ENCODE measurements around the gene OCEL1. TPM values are rescaled to one million over a fixed set of nuclear protein-coding genes. Genes with fewer than 3 reads are reported as not detected.

Gene OCEL1
- total and polyA plus RNA-seq, 2 of the 13 experiments (the other 11 are each of a cell fraction or from before 2014, with no cell fraction given): 10.6 to 17.2 TPM

DNA sequence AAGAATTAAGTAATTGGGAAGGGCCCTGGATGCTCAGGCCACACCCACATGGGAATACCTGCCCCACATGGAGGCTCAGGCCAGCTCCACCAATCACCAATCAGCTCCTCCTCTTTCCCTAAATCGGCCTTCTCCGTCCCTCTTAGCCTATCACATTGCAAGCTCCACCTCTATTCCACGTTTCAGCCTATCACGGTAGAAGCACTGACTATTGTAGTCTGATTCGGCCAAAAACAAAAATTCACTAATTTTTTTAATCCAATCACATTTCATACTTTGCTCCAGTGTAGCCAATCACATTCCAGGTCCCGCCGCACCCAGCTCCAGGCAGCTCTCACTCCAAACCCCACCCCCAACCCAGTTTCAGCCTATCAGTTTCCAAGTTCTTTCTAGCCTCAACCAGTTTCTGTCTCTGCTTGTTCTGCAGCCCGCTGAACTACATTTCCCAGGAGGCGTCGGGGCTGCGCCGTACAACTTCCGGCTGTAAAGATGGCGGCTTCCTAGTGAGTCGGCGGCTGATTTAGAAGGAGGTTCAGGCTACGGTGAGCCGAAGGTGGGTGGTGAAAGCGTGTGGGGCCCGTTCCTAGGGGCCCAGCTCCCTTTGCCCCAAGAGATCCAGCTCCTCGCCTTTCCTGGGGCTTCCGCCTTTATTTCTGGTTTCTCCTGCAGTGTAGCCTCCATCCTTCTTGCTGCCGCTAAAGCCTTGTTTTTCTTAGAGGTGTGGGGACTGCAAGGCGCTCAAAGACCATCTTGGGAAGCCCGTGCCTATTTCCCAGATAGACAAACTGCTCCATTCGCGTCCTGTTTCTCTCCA lies 41.2 kb downstream of the OCEL1 start, which contains the start of gene BABAM1 (continued):
- TF ChIP-seq, protein P1, sequence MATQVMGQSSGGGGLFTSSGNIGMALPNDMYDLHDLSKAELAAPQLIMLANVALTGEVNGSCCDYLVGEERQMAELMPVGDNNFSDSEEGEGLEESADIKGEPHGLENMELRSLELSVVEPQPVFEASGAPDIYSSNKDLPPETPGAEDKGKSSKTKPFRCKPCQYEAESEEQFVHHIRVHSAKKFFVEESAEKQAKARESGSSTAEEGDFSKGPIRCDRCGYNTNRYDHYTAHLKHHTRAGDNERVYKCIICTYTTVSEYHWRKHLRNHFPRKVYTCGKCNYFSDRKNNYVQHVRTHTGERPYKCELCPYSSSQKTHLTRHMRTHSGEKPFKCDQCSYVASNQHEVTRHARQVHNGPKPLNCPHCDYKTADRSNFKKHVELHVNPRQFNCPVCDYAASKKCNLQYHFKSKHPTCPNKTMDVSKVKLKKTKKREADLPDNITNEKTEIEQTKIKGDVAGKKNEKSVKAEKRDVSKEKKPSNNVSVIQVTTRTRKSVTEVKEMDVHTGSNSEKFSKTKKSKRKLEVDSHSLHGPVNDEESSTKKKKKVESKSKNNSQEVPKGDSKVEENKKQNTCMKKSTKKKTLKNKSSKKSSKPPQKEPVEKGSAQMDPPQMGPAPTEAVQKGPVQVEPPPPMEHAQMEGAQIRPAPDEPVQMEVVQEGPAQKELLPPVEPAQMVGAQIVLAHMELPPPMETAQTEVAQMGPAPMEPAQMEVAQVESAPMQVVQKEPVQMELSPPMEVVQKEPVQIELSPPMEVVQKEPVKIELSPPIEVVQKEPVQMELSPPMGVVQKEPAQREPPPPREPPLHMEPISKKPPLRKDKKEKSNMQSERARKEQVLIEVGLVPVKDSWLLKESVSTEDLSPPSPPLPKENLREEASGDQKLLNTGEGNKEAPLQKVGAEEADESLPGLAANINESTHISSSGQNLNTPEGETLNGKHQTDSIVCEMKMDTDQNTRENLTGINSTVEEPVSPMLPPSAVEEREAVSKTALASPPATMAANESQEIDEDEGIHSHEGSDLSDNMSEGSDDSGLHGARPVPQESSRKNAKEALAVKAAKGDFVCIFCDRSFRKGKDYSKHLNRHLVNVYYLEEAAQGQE (IDR thresholded peaks at IDR 0.05; ENCODE audit: borderline replicate concordance in 1 of 2, low read depth in 1 of 2, low read length in 2 of 2): peak in 1 of 2 experiments; percentile 48; a peak in 1 of 4 replicates
- TF ChIP-seq, protein P2, sequence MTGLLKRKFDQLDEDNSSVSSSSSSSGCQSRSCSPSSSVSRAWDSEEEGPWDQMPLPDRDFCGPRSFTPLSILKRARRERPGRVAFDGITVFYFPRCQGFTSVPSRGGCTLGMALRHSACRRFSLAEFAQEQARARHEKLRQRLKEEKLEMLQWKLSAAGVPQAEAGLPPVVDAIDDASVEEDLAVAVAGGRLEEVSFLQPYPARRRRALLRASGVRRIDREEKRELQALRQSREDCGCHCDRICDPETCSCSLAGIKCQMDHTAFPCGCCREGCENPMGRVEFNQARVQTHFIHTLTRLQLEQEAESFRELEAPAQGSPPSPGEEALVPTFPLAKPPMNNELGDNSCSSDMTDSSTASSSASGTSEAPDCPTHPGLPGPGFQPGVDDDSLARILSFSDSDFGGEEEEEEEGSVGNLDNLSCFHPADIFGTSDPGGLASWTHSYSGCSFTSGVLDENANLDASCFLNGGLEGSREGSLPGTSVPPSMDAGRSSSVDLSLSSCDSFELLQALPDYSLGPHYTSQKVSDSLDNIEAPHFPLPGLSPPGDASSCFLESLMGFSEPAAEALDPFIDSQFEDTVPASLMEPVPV (CRISPR knock-in tag; IDR thresholded peaks at IDR 0.05): no peak
- TF ChIP-seq MLX (CRISPR knock-in tag; IDR thresholded peaks at IDR 0.05) (no peak), SMAD3 (CRISPR knock-in tag; IDR thresholded peaks at IDR 0.05) (no peak), IKZF4 (CRISPR knock-in tag; IDR thresholded peaks at IDR 0.05; ENCODE audit: borderline replicate concordance, low read depth, not compliant biosample characterization) (no peak), SRY (CRISPR knock-in tag; IDR thresholded peaks at IDR 0.05) (no peak), ZSCAN9 (CRISPR knock-in tag; IDR thresholded peaks at IDR 0.05; ENCODE audit: borderline replicate concordance) (peak; percentile 72), BRCA1 (CRISPR knock-in tag; IDR thresholded peaks at IDR 0.05) (no peak), ZNF557 (CRISPR knock-in tag; IDR thresholded peaks at IDR 0.05) (no peak), ZMYM3 (CRISPR knock-in tag; IDR thresholded peaks at IDR 0.05) (no peak), ZNF674 (CRISPR knock-in tag; IDR thresholded peaks at IDR 0.05; ENCODE audit: low read depth) (no peak), JDP2 (CRISPR knock-in tag; IDR thresholded peaks at IDR 0.05; ENCODE audit: borderline replicate concordance) (no peak), KDM6A (CRISPR knock-in tag; IDR thresholded peaks at IDR 0.05; ENCODE audit: low read depth) (0 out of 2 replicates have a peak, but pooled peaks have one; percentile 16), ZNF256 (CRISPR knock-in tag; conservative IDR thresholded peaks at IDR 0.05) (no peak), FOXK2 (IDR thresholded peaks at IDR 0.05) (no peak), FLYWCH1 (CRISPR knock-in tag; IDR thresholded peaks at IDR 0.05) (no peak), ATAD3A (CRISPR knock-in tag; IDR thresholded peaks at IDR 0.05) (no peak), NR1H2 (CRISPR knock-in tag; IDR thresholded peaks at IDR 0.05; ENCODE audit: borderline replicate concordance, low read depth) (no peak), ZNF775 (CRISPR knock-in tag; IDR thresholded peaks at IDR 0.05; ENCODE audit: borderline replicate concordance) (no peak), ERF (CRISPR knock-in tag; IDR thresholded peaks at IDR 0.05) (peak; percentile 60; the same call in 1 of the 2 replicates), NCOR1 (IDR thresholded peaks at IDR 0.05; ENCODE audit: borderline replicate concordance, low read length) (peak; percentile 23; the same call in 1 of the 2 replicates), BCL6 (CRISPR knock-in tag; IDR thresholded peaks at IDR 0.05) (peak; percentile 17; the same call in 1 of the 2 replicates)
- TF ChIP-seq, protein P3, sequence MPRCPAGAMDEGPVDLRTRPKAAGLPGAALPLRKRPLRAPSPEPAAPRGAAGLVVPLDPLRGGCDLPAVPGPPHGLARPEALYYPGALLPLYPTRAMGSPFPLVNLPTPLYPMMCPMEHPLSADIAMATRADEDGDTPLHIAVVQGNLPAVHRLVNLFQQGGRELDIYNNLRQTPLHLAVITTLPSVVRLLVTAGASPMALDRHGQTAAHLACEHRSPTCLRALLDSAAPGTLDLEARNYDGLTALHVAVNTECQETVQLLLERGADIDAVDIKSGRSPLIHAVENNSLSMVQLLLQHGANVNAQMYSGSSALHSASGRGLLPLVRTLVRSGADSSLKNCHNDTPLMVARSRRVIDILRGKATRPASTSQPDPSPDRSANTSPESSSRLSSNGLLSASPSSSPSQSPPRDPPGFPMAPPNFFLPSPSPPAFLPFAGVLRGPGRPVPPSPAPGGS (CRISPR knock-in tag; IDR thresholded peaks at IDR 0.05): no peak
- TF ChIP-seq, protein P4, sequence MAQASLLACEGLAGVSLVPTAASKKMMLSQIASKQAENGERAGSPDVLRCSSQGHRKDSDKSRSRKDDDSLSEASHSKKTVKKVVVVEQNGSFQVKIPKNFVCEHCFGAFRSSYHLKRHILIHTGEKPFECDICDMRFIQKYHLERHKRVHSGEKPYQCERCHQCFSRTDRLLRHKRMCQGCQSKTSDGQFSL (CRISPR knock-in tag; IDR thresholded peaks at IDR 0.05): no peak

Data from HepG2 (cell line).